HL-60 (cell line): Measurements from ENCODE around the gene DIAPH3.

Experiments
- DNase-seq, 2 experiments: peaks; one replicate each; pipeline ENCODE4 v3.0.0-alpha.2; 2010 to 2020; ENCODE audit warnings: low read depth in 1 of 2, low spot score in 1 of 2
- H3K27ac ChIP-seq: fragments of 250-450 bp; sonication (Bioruptor Pico); replicated peaks from 2 replicates; pipeline ENCODE4 v1.5.1; 2020; ENCODE audit warnings: mild to moderate bottlenecking, moderate library complexity
- H3K27me3 ChIP-seq: fragments of 250-450 bp; sonication (Bioruptor Pico); 2 replicates; pipeline ENCODE4 v1.5.1; 2021; ENCODE audit warnings: mild to moderate bottlenecking, moderate library complexity; ENCODE audit not compliant: insufficient read depth, poor library complexity, severe bottlenecking
- H3K4me3 ChIP-seq: replicated peaks from 2 replicates; pipeline ENCODE4 v1.5.1; 2011; ENCODE audit warnings: mild to moderate bottlenecking, control low read depth, low read length; ENCODE audit not compliant: insufficient read depth
- CTCF ChIP-seq: IDR thresholded peaks from one replicate; pipeline ENCODE4 v1.5.1; 2011; ENCODE audit warnings: low read length, control low read depth, inconsistent platforms; ENCODE audit not compliant: insufficient read depth
- GABPA ChIP-seq: IDR thresholded peaks from 2 replicates; pipeline ENCODE4 v1.6.1; 2012; ENCODE audit warnings: low read depth
- POLR2AphosphoS5 ChIP-seq: IDR thresholded peaks from 2 replicates; pipeline ENCODE4 v1.6.1; 2012; ENCODE audit warnings: low read depth
- REST ChIP-seq: IDR thresholded peaks from 2 replicates; pipeline ENCODE4 v1.6.1; 2012; ENCODE audit warnings: low read depth; ENCODE audit not compliant: insufficient replicate concordance
- SPI1 ChIP-seq: IDR thresholded peaks from 2 replicates; pipeline ENCODE4 v1.6.1; 2012; ENCODE audit warnings: low read depth, mild to moderate bottlenecking, borderline replicate concordance

DIAPH3 gene

GRCh38 chr13:59996461-59996980, 167.2 kb downstream of the DIAPH3 start:
- no peak overlapping the region for H3K4me3 ChIP-seq
- no peak overlapping the region for H3K27ac ChIP-seq
- DNase-seq = no peak
- H3K27me3 ChIP-seq = no peaks in the 10 kb centered on the region
- TF ChIP-seq POLR2AphosphoS5 = no peak

GRCh38 chr13:59991395-59991794, 172.3 kb downstream of the DIAPH3 start:
- Histone ChIP-seq H3K27me3 (no peaks in the 10 kb centered on the region), H3K4me3 (no peak overlapping the region), H3K27ac (no peak overlapping the region)
- no peak for DNase-seq
- no peak for TF ChIP-seq REST

GRCh38 chr13:59982631-59983382, 180.9 kb downstream of the DIAPH3 start:
- Histone ChIP-seq H3K27me3 (no peaks in the 10 kb centered on the region), H3K4me3 (no peak overlapping the region), H3K27ac (no peak overlapping the region)
- TF ChIP-seq SPI1 (no peak), REST (no peak), POLR2AphosphoS5 (no peak), CTCF (no peak), GABPA (no peak)
- DNase-seq = no peak

GRCh38 chr13:59979589-59979988, 184.1 kb downstream of the DIAPH3 start:
- no peak for DNase-seq
- Histone ChIP-seq H3K27me3 (no peaks in the 10 kb centered on the region), H3K4me3 (no peak overlapping the region), H3K27ac (no peak overlapping the region)
- TF ChIP-seq POLR2AphosphoS5 = no peak
- no peak for TF ChIP-seq GABPA
- no peak for TF ChIP-seq REST
- no peak for TF ChIP-seq SPI1
- no peak for TF ChIP-seq CTCF
